Measurements from ENCODE around the gene ZNF611.
"Not testable (repeated sequence)": the region's sequence is repeated elsewhere in the genome, so short reads cannot be mapped to it uniquely, and the experiment has no call there.

ZNF611 gene

GRCh38 chr19:52715902-52716301 is 18.9 kb downstream of the ZNF611 start:
- not testable (repeated sequence) for DNase-seq (ENCODE audit: low read depth)

GRCh38 chr19:52715330-52715729 is 19.5 kb downstream of the ZNF611 start:
- not testable (repeated sequence) for DNase-seq (ENCODE audit: low read depth)

- not testable (repeated sequence) for DNase-seq (ENCODE audit: low read depth)
These were observed 21.8 kb downstream of the ZNF611 start for GRCh38 chr19:52713051-52713450.

GRCh38 chr19:52711661-52712060 is 23.2 kb downstream of the ZNF611 start:
- DNase-seq (ENCODE audit: low read depth) = not testable (repeated sequence)

DNA sequence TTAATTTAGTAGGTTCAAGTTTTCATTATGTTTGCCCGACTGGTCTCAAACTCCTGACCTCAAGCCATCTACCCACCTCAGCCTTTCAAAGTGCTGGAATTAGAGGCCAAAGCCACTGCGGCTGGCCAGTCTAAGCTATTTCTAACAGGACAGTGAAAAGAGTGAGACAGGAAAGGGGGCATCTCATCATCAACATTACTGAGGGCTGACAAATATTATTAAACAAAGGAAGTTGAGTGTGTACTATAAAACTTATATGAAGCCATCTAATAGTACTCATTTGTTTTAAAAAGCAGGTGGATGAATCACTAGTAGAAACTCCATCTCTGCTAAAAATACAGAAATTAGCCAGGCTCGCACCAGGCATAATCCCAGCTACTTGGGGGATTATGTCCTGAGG is 24.3 kb downstream of the ZNF611 start:
- DNase-seq (ENCODE audit: low read depth) = no peak

DNA sequence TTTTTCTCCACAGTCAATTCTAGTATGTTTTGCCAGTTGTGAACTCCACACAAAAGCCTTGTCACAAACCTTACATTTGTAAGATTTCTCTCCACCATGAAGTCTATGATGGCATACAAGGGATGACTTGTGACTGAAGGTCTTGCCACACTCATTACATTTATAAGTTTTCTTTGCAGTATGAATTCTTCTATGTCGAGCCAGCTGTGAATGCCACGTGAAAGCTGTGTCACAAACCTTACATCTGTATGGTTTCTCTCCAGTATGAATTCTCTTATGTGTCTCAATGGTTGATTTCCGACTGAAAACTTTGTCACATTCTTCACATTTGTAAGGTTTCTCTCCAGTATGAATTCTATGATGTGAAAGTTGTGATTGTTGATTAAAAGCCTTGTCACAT is 29.2 kb downstream of the ZNF611 start:
- not testable (repeated sequence) for DNase-seq (ENCODE audit: low read depth)

- DNase-seq (ENCODE audit: low read depth) = no peak
These were observed 30.9 kb downstream of the ZNF611 start for GRCh38 chr19:52703917-52704316.

- DNase-seq (ENCODE audit: low read depth) = no peak
These were observed 34.2 kb downstream of the ZNF611 start for GRCh38 chr19:52700673-52701072.

DNA sequence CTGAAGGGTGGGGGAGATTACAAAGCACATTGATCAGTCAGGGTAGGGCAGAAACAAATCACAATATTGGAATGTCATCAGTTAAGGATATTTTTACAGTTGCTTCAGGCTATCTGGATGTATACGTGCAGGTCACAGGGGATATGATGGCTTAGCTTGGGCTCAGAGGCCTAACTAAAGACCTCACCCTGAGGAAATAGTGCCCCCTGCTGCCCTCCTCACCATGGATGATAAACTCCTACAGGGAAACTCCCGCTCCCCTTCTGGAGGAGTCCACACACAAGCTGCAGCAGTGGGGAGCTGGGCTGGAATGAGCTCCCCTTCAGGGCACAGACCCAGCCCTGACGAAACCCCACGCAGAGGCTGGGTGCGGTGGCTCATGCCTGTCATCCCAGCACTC is 35.3 kb downstream of the ZNF611 start:
- DNase-seq (ENCODE audit: low read depth) = not testable (repeated sequence)

- DNase-seq (ENCODE audit: low read depth) = no peak
These were observed 38.8 kb downstream of the ZNF611 start for GRCh38 chr19:52695996-52696395.

- DNase-seq (ENCODE audit: low read depth) = no peak
These were observed 39.9 kb downstream of the ZNF611 start for GRCh38 chr19:52694921-52695320.

GRCh38 chr19:52694281-52694680 is 40.6 kb downstream of the ZNF611 start:
- not testable (repeated sequence) for DNase-seq (ENCODE audit: low read depth)

- no peak for DNase-seq (ENCODE audit: low read depth)
These were observed 42.3 kb downstream of the ZNF611 start for GRCh38 chr19:52692431-52693008.

- DNase-seq (ENCODE audit: low read depth) = no peak
These were observed 43.1 kb downstream of the ZNF611 start for GRCh38 chr19:52691737-52692136.

GRCh38 chr19:52691215-52691610 is 43.6 kb downstream of the ZNF611 start:
- no peak for DNase-seq (ENCODE audit: low read depth)

DNA sequence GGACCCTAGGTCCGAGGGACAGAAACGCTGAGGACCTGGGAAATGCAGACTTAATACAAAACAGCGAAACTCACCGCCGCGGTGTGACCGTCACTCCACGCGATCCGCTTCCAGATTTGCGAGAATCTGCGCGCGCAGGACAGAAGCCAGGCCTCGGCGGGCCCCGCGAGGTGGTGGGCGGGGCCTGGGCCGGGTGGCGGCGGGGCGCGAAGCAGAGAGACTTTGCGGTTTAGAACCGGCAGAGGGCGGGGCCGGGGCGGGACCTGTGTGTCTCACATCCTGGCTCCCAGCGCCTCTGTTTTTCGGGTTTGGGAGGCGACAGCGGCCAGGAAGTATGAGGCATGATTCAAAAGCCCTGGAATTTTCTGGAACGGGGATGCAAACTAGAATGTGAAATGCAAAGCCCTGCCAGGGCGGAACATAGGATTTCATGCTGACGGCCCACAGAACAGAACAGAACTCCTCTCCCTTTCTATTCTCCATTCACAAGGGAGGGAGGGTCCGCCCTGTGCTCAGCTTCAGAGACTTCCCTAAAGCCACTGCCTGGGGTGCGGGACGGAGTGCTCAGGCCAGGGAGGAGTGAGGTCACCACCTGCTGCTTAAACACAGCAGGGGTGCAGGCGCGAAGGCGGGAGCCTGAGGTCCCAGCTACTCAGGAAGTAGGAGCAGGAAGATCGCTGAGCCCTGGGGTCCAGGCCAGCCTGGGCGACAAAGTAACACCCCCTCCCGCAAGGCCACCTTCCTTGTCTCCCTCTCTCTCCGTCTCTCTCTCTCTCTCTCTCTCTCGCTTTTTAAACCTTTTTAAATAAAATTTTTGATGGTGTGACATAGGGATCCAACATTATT is 44.3 kb downstream of the ZNF611 start:
- peak; percentile 86 for DNase-seq (ENCODE audit: low read depth)

DNA sequence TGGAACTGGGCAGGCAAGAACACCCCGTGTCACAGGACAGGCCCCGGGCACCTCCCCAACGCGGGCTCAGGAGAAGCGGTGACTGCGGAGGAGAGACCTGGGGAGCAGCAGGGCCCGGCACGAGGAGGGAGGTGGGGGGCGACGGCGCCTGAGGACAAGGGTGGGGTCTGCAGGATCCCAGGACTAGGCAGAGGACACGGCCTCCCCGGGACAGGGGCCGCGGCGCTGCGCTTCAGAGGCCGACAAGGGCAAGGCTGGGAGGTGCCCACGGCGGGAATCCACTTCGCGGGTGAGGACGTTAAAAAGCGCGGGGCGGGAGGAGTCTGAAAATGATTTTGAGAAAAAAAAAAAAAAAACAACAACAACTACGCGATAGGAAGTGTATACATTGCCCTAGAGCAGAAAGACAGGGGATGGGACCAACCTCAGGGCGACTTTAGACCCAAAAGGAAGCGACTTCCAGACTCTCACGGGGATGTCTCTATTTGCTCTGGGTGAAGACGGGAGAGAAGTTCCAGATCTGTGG is 44.9 kb downstream of the ZNF611 start:
- peak; percentile 4 for DNase-seq (ENCODE audit: low read depth)

- DNase-seq (ENCODE audit: low read depth) = not testable (repeated sequence)
These were observed 45.7 kb downstream of the ZNF611 start for GRCh38 chr19:52688925-52689796.

DNA sequence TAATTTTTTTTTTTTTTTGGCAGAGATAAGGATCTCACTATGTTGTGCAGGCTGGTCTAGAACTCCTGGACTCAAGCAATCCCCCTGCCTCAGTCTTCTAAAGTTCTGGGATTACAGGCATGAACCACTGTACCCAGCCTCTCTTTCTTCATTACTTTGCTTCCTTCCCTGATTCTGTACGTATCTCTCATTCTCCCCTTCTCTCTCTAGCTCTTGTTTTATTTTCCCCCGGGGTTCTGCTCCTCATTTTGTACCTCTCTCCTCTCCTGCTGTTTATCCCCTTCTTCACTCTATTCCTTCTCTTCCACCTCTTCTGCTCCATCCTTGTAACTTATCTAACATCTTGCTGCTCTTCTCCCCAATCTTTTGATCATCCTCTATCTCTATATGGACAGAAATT is 46.5 kb downstream of the ZNF611 start:
- DNase-seq (ENCODE audit: low read depth) = no peak

DNA sequence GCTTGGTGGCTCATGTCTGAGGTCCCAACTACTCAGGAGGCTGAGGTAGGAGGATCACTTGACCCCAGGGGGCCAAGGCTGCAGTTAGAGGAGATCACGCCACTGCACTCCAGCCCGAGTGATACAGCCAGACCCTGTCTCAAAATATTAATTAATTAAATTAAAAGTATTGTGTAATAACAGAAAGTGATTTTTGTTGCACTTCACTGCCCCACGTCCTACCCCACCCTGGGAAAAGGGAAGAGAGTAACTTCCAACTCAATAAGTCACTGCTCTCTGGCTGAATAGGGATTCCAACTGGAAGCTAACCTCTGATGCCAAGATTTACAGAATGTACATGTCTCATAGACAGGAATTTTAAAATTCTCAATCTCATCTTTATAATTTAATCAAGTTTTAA is 47.2 kb downstream of the ZNF611 start:
- DNase-seq (ENCODE audit: low read depth) = no peak

DNA sequence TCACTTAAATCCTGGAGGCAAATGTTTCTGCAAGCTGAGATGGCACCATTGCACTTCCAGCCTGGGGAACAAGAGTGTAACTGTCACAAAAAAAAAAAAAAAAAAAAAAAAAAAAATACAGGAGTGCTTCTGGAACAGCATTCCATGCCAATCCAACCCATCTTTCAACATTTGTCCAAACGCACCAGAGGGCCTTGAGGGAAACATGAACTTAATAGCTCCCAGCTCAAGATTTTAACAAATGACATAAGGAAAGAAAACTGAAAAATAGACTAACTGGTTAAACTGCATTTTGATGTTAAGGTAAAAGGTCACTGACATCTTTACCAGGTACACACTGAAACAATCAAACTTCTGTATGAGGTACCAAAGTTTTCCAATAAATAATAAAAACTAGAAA is 49.0 kb downstream of the ZNF611 start:
- no peak for DNase-seq (ENCODE audit: low read depth)

DNA sequence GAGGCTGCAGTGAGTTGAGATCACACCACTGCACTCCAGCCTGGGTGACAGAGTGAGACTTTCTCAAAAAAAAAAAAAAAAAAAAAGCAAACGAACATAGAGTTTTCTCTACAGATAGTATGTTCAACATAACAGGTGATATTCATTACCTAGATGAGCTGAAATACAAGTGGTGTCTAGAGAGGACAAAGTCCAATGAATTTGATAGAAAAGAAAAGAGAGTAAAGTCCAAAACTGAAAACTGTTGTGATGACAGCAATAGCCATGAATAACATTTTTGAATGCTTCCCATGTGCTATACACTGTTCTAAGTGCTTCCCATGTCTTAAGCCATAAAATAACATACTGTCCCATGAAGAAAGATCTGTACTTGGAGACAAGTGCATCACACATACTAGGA is 53.6 kb downstream of the ZNF611 start:
- DNase-seq (ENCODE audit: low read depth) = not testable (repeated sequence)
